Left ventricle myocardium superior (tissue), 1 donor: ENCODE data around the gene GAPT. TPM values are rescaled to one million over a fixed set of nuclear protein-coding genes. Genes with fewer than 3 reads are reported as not detected.
"Not testable (repeated sequence)": the region's sequence is repeated elsewhere in the genome, so short reads cannot be mapped to it uniquely, and the experiment has no call there.

Experiments used
- ATAC-seq: fragments of 200-7000 bp; cut with Tn5 transposase; one replicate; pipeline ENCODE4 v1.9.1; 2020; ENCODE audit warnings: mild to moderate bottlenecking, moderate library complexity
- DNase-seq: peaks from one replicate; pipeline ENCODE4 v3.0.0-alpha.2; 2020
- intact Hi-C: fragments of 100-400 bp; cut with micrococcal nuclease; formaldehyde crosslinking; loops from one replicate; pipeline ENCODE4 v1.11.0; 2022
- total RNA-seq: library from RNA; stranded (reverse); fragmentation: NEBNext Ultra II Directional; extraction: Animal tissue kit (Norgen Biotek cat#: 25700); gene quantifications from one replicate; pipeline ENCODE4 v1.2.1, GENCODE V29; 2021
- donor health status: DM: no; HTN: yes; CAD: no; lungs with severe emphysema.

The GAPT gene
- total RNA-seq, 1 donor from 2014 or later, result 1.4 TPM

DNA sequence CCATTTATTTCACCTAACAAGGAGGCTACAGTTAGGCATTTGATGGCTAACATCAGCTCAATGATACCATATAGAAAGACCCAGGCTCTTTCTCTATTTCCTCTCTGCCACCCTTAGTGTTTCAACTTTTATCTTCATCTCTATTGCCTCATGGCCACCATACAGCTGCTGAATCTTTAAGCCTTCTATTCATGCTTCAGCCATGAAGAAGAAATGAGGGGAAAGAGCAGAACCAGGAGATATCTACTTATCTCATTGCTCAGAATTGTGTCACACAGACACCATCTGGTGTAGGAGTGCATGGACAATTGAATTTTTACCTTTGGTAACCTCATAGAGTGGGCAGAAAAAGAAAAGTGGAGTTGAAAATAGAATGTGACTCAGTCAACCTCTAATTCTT lies 6.7 kb downstream of the GAPT start:
- intact Hi-C loops, result loop anchor here (5.0 kb wide), 1 partner anchor 354 kb away; no protein-coding TSS in a partner anchor
- ATAC-seq (no peak), DNase-seq (no peak)

DNA sequence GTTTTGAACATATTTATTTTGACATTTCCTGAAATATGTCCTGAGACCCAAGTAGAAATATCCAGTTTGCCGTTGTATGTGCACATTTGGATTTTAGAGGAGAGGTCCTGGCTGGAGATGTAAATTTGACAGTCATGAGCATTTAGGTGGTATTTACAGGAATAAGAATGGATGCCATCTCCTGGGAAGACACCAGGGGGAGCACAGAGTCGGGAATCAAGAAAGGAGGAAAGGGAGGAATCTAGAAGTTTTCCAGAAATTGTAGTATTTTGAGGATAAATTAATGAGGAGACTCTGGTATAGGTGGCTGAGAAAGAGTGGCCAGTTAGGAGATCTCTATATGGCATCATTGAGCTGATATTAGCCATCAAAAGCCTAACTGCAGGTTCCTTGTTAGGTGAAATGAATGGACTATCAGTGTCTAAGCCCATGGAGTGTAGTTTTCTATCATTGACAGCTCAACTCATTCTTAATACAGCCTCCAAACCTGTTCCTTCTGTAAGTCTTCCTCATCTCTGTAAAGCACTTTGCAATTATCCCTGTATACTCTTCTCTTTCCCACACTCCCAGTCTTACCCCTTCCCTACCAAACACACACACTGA lies 7.2 kb downstream of the GAPT start:
- intact Hi-C loops, result loop anchor here (5.0 kb wide), 1 partner anchor 354 kb away; no protein-coding TSS in a partner anchor
- ATAC-seq (peak; percentile 42), DNase-seq (no peak)

DNA sequence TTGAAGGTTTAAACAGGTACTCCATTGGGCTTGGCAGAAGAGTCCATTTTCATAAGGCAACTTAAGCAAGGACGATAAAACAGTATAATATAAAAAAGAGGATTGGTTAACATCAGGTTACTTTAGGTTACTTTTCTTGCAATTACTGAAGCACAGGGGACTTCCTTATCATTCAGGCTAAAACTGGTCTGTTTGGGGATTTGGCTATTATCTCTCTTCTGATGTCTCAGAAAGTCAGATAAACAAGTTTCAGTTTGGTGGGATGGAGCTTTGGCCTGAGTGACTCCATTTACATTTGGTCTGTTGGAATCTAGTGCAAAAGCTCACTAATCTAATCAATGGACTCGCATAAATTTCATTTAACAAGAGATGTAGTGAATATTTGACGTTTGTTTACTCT lies 8.0 kb downstream of the GAPT start:
- intact Hi-C loops, result loop anchor here (5.0 kb wide), 1 partner anchor 353 kb away; no protein-coding TSS in a partner anchor
- no peak for ATAC-seq
- DNase-seq, result no peak

DNA sequence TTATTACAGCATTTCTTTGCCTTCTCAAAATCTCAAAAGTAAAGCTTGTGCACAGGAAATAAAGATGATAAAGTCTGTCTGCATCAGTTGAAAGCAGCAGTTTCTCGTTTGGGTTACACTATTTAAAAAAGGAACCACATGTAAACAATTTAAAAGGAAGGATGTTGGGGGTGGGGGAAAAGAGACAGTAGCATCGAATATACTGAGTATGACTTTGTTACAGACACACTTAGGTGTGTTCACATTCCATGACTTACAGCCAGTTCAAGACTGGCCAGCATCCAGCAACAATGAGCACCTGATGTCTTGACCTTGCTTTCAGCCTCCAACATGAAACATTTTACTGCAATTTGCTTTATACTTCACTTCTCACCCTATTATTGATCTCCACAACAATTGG lies 8.7 kb downstream of the GAPT start:
- DNase-seq, result no peak
- intact Hi-C loops, result loop anchor here (5.0 kb wide), 1 partner anchor 352 kb away; no protein-coding TSS in a partner anchor
- no peak for ATAC-seq

DNA sequence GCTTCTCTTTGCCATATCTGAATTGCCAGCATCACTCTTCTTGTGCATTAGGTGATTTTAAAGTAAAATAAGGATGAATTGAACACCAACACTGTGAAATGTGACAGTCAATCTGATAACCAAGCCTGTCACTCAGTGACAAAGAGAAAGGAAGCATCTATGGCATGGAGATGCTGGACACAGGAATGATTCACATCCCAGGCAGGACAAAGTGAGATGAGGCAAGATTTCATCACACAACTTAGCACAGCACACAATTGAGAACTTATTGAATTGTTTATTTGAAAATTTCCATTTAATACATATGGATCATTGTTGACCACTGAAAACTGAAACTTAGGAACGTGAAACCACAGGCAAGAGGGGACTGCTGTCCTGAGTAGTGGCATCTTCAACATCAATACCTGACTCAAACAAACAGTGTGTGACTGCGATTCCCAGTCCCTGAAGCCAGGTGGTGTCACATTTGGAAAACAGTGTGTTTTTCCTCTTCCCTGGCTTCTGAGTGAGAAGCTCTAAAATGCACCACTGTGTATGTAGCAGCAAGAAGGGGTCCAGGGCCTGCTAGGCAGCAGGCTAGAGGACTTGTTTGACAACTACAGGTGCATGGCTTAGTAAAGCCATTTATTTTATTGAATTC lies 10.7 kb downstream of the GAPT start:
- no peak for ATAC-seq
- no peak for DNase-seq
- intact Hi-C loops, result no loop called here

DNA sequence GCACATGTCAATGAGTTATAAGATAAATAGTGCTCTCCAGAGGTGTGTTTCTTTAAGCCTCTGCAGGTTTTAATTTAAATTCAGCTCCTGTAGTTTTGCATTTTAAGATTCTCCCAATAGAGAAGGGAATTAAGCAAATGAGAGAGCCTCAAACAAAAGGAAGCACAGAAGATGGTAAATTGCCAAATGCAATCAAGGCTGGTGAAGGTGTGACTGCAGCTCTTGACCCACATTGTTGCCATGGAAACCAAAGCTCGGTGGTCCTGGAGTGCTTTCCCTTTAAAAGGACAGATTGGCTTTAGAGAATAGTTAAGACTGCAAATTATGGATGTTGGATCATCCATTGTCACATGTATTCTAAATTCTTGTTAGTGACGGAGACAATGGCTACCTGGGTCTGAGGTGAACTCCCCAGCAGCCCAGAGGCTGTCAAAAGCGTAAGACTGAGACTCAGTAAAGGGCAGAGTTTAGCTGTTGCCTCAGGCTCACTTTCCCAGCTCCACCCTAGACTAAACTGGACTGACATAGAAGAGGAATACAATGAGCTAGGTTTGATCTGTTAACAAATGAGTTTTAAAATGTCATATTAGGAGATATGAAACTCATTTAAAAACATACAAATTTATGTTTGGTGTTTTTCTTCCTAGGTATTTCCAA lies 12.3 kb downstream of the GAPT start:
- DNase-seq, result no peak
- ATAC-seq, result no peak
- intact Hi-C loops, result no loop called here

DNA sequence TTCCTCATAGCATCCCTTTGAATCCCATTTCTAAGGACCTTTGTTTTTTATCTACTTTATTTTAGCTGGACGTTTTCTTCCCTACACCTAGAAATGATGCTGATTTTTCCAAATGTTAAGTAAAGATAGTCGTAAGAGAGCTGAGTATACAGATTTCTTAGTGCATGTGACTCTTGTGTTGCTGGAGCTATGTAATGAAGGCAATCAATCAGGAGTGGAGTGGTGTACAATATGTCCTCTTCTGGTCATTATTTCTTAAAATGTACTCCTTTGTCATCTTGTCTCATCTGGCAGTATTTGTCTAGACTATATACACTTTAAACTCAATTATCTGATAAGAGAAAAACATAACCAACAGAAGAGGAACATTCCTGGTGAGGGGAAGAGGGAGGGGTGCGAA lies 13.5 kb downstream of the GAPT start:
- ATAC-seq (no peak), DNase-seq (no peak)
- intact Hi-C loops, result no loop called here

DNA sequence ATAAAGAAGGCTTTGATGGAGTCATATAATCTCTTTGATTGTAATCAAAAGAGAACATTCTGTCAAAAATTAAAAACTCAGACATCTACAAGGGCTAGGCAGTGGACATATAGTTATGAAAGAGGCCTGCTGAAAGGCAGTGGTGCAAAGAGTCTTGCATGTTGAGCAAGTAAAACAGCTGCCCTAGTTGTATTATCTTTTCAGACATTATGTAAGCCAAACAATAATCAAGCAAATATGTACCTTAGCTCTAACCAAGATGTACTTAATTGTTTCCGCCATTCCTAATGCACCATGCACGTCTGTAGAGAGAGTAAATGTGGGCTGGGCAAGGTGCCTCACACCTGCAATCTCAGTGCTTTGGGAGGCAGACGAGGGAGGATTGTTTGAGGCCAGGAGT lies 14.3 kb downstream of the GAPT start:
- intact Hi-C loops, result no loop called here
- no peak for ATAC-seq
- DNase-seq, result no peak

DNA sequence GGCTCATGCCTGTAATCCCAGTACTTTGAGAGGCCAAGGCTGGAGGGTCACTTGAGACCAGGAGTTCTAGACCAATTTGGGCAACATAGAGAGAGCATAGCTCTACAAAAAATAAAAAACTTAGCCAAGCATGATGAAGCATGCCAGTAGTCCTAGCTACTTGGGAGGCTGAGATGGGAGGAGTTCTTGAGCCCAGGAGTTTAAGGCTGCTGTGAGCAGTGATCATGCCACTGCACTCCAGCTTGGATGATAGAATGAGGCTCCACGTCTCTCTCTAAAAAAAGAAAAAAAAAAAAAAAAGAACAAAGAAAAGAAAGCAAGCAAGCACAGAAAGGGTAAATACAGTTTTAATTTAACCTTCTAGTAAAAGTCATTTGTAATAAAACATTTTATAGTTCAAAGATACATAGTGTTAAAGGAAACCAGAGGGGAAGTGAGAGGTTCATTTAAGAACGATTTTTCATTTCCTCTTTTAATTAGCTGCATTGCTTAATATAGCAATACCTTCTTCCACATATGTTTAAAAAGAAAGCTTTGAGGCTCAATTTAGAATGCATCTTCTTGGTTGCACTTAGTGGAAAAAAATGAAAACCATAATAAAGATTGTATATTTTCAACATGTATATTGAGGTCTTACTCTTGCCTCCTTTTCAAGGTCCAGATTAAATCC lies 14.9 kb downstream of the GAPT start:
- ATAC-seq (no peak), DNase-seq (no peak)
- intact Hi-C loops, result no loop called here

DNA sequence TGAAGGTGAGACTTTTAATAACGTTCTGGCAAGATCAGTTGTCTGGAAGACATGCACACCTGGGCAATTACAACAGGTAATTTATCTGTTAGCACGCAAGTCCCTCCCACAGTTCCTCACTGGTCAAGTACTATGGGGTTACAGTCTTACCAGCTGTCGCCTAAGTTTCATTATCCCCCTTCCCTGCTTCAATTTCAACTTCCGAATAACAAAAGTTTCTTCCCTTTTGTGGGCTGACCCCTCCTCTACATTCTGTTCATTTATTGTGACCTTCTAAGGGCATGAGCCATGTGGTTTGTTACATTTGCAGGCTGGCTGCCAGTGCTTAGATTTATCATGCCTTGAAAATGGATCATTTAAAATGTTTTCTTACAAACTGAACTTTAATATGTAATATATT lies 16.5 kb downstream of the GAPT start:
- no peak for ATAC-seq
- intact Hi-C loops, result no loop called here
- no peak for DNase-seq

DNA sequence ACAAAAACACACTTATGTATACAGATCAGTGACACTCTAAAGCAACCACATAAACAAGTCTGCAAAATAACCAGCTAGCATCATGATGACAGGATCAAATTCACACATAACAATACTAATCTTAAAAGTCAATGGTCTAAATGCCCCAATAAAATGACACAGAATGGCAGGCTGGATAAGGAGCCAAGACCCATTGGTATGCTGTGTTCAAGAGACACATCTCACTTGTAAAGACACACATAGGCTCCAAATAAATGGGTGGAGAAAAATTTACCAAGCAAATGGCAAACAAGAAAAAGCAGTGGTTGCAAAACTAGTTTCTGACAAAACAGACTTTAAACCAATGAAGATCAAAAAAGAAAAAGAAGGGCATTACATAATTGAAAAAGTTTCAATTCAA lies 26.0 kb downstream of the GAPT start:
- intact Hi-C loops, result no loop called here
- ATAC-seq (no peak), DNase-seq (no peak)

DNA sequence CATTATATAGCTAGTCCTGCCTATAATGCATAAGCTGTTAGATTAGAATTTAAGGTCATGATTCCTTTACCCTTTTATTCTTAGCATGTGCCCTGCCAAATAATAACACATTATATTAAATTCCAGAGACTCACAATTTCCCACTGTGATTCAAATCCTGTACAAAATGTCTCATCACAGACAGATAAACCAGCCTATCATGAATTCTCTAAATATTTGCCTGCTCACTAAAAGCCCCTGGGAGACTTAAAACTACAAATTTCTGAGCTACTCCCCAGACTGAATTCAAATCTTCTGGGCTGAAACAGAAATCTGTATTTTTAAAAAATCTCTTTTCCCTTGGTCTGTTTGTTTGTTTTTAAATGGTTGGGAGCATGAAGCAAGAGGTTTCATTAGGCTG lies 32.7 kb downstream of the GAPT start:
- intact Hi-C loops, result no loop called here
- DNase-seq (no peak), ATAC-seq (no peak)

DNA sequence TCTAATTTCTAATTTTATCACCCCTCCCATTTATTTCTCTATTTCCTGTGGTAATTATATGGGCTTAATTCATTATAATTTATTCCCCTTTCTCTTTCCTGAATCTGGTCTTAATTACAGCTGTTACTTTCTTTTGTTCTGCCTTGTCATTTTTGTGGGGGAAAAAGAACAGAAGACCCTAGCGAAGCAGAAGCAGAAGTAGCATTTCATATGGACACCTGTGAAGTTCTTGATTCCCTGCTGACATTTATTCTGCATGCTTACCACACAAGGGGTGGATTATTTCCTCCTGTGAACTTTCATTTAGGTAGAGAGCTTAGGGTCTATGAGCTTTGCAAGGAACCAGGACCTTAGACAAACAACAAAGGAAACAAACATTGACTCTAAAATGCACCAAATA lies 33.3 kb downstream of the GAPT start:
- ATAC-seq (no peak), DNase-seq (no peak)
- intact Hi-C loops, result no loop called here

DNA sequence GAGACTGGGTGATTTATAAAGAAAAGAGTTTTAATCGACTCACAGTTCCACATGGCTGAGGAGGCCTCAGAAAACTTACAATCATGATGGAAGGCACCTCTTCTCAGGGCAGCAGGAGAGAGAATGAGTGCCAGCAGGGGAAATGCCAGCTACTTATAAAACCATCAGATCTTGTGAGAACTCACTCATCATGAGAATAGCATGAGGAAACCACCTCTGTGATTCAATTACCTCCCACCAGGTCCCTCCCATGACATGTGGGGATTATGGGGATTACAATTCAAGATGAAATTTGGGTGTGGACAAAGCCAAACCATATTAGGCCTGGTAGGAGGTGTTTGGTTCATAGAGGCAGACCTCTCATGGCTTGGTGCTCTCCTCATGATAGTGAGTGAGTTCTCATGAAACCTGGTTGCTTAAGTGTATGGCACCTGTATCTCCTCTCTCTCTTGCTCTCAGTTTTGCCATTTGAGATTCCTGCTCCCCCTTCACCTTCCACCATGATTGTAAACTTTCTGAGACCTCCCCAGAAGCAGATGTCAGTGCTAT lies 39.8 kb downstream of the GAPT start:
- no peak for ATAC-seq
- intact Hi-C loops, result no loop called here
- DNase-seq, result no peak

DNA sequence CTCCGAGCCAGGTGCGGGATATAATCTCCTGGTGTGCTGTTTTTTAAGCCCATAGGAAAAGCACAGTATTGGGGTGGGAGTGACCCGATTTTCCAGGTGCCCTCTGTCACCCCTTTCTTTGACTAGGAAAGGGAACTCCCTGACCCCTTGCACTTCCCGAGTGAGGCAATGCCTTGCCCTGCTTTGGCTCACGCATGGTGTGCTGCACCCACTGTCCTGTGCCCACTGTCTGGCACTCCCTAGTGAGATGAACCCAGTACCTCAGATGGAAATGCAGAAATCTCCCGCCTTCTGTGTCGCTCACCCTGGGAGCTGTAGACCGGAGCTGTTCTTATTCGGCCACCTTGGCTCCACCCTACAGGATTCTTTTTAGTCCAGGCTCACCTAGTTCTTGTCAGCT lies 50.7 kb downstream of the GAPT start:
- ATAC-seq, DNase-seq, intact Hi-C loops: not testable (repeated sequence)

DNA sequence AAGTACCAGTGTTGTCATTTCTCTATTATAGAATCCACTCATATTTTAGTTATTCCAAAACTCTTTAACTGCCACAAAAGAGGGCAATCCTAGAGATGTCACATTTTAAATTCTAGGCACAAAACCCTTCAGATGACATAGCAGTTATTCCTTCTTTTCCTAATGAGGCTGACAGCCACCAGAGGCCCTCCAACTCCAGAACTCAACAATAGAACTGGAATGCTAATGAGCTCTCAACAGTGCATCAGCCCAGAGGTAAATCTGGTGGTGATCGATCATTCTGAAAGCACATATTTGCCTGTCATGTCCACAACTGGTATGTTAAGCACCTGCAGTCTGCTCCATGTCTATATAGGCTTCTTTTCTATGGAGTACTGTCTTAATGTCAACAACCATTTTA lies 51.5 kb downstream of the GAPT start:
- no peak for DNase-seq
- no peak for ATAC-seq
- intact Hi-C loops, result no loop called here

DNA sequence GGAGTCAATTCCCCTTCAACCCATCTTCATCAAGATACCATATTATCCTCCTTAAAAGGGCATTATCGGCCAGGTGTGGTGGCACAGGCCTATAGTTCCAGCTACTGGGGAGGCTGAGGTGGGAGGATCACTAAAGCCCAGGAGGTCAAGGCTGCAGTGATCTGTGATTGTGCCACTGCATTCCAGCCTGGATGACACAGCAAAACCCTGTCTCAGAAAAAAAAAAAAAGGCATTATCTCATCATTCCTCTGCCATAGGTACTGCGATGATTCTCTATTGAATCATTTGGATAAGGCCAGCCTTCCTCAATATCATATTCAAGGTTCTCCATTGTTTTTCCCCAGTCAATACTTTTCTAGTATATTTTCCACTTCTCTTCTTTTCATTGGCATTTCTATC lies 52.5 kb downstream of the GAPT start:
- intact Hi-C loops, result no loop called here
- DNase-seq, result no peak
- ATAC-seq, result no peak

DNA sequence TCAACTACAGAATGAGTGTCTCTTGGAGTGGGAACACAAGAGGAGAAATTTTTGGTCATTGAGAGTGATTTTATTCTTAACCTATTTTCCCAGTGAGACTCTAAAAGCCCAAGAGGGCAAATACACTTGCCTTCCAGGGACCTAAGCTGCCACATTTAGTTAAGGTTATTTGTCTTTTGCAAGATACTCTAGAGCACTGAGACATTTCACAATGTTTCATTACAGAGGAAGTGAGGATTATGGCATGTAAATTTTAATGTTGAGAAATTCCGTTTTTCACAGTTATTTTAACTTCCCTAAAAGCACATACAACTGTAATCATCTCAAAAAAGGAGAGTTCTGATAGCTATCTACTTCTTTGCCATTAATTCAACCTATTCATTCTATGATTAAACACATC lies 53.0 kb downstream of the GAPT start:
- DNase-seq (no peak), ATAC-seq (no peak)
- intact Hi-C loops, result no loop called here

DNA sequence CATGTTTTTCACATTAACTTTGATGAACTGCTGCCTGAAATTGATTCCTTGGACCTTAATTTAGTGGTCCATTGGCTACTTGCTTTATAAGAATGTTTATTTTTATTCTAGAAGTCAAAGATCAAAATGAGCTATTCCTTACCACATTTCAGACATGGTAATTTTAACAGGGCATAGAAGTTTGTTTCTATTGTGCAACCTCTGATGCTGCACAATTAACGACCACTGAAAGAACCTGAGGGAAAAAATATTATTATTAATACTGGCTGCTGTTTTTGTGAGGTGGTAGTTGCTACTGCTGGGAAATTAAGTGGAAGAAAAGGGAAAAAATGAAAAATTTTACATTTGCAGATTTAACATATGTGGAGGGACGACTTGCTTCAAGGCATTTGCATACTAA lies 53.7 kb downstream of the GAPT start:
- DNase-seq, result no peak
- no peak for ATAC-seq
- intact Hi-C loops, result no loop called here

DNA sequence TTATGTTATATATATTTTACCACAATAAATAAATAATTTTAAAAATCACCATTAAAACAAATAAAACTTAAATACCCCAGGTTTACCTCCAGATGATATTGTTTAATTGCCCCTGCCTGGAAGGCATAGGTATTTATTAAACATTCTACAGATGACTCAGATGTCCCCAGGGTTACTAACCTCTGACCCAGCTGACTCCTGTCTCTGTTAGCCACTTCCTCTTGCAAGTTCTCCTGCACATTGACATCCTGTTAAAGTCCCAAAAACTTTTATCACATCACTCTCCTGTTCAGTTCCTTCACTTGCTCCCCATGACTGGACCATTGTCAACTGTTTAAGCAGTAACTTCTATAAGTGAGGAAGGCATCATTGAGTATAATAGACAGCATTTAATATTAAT lies 54.7 kb downstream of the GAPT start:
- intact Hi-C loops, result no loop called here
- no peak for DNase-seq
- no peak for ATAC-seq
